ENCODE results near the gene ADCY6.

The ADCY6 gene

GRCh38 chr12:48782457-48783395 is 6.2 kb downstream of the ADCY6 start:
- DNase-seq = no peak

DNA sequence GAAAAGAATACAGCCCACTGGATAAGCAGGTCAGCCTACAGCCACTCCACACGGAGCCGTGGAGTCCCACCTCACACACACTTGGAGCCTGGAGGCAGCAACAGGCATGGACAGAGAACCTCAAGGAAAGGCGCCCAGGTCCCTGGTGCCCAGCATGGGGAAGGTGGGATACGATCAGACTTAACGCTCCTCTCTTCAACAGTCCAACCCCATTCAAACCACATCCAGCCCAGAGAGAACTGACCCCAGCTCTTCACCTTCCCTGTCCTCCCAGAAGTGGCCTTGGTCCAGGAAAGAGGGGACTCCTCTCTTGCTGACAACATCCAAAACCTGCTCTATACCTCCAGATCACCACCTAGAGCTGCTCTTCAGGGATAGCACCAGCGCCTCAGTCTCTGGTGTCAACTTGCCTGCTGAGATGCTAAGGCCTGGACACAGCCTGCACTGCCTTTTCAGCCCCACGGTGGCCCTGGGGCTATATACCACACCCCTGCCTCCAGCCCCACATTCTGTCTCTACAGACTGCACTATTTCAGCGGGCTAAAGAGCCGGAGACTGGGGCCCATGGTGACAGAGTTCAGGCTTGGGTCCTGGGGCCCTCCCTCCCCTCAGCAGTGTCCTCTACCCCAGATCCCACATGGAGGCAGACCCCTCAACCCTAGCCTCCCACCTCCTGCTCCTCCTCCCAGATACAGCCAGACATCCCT is 7.0 kb downstream of the ADCY6 start:
- no peak for DNase-seq

- no peak for DNase-seq
These were observed 8.4 kb downstream of the ADCY6 start for GRCh38 chr12:48780381-48781025.

GRCh38 chr12:48779869-48780268 is 9.0 kb downstream of the ADCY6 start:
- peak in 1 of 2 donors; percentile 35 for DNase-seq

- no peak for DNase-seq
These were observed 11.1 kb downstream of the ADCY6 start for GRCh38 chr12:48777501-48778400.

GRCh38 chr12:48776956-48777355 is 11.9 kb downstream of the ADCY6 start:
- DNase-seq = no peak

DNA sequence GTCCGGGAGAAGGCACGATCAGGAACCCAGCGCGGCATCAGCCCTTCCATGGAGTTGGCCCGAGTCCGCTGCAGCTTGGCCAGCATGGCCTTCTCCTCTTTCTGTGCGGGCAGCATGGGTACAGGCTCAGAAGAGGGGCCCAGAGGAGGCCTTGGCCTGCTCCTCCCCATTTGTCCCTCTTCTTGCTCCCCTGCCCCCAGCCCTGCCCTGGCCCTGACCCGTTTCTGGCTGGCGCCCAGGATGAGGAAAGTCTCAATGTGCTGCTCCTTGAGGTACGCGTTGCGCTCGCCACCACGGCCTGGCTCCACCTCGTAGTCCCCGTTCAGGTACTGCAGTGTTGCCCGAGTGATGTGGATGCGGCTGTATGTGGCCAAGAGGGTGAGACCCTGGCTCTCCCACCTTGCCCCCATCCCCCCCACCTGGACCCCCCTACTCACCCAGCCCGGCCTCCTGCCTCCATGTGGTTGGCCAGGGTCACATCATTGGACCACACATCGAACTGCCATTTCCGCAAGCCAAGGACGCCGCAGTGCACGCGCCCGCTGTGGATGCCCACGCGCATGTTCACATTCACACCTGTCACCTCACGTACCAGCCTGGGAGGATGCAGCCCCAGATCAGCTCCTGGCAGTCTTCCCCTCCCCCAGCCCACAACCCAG is 12.8 kb downstream of the ADCY6 start:
- no peak for DNase-seq

DNA sequence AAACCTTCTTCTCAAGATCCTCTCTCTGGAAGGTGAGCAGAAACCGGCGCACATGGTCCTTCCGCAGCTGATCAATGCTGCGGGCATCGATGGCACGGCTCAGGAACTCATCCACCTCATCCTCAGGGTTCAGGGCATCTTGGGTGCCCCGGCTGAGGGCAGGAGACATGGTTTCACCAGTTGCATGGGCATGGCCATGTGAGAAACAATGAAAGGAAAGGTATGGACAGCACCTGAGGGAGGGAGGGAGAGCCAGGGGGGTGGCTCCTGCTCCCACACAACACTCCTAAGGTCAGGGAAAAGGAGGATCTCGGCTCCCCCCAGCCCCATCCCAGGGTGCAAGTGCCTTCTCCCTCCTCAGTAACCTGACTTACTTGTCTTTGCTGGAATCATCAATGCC is 13.6 kb downstream of the ADCY6 start:
- DNase-seq = no peak

GRCh38 chr12:48774516-48774915 is 14.4 kb downstream of the ADCY6 start:
- no peak for DNase-seq

- no peak for DNase-seq
These were observed 15.2 kb downstream of the ADCY6 start for GRCh38 chr12:48773686-48774085.

GRCh38 chr12:48771588-48772112 is 17.2 kb downstream of the ADCY6 start:
- DNase-seq = no peak

GRCh38 chr12:48770756-48771155 is 18.1 kb downstream of the ADCY6 start:
- DNase-seq = no peak

DNA sequence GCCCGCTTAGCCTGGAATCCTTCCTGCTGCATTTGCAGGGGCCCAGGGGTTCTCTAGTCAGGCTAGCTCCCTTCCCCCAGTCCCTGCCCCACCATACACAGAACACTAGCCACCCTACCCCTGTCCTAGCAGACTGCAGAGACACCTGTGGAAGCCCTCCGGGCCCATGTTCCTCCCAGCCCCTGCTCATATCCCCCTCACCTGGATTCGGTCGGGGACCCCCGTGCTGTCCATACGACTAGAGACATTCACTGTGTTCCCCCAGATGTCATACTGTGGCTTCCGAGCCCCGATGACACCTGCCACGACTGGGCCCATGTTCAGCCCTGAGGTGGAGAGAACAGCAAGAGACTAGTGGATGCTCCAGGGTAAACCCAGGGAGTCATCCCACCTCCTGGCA is 20.2 kb downstream of the ADCY6 start:
- DNase-seq = no peak

DNA sequence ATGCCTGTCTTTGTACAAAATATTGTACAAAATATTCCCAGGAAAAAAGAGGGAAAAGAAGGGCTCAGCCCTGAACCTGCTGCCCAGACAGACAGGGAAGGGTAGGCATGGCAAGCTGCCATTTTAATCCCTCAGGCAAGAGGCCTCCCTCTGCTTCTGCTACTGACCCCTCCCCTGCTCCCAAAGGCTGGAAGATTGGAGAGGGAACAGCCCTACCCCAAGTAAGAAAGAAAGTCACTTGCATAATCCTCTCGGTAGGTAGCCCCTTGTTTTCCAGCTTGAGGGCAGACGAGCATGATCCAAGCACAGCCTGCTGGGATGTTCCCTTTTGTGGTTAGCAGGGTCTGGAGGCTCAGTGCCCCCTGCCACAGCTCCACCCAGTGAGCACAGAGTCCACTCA is 20.7 kb downstream of the ADCY6 start:
- DNase-seq = no peak

GRCh38 chr12:48767521-48767920 is 21.4 kb downstream of the ADCY6 start:
- no peak for DNase-seq

DNA sequence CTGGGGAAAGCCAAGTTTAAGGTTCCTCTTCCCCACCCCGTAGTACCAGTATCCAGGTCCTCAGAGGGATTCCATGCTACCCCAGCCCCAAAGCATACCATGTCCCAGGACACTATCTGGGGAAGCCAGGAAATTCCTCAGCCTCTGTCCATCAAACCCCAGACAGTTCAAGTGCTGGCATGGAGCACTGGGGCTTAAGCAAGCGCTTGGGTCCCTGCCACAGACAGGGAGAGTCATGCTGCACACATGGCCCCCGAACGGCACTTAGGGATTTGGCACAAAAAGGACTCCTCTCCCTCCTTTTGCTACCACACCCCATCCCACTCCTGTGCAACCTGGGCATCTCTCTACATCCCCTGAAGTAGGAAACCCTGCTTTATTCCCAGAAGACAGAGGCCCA is 21.8 kb downstream of the ADCY6 start:
- DNase-seq = no peak

DNA sequence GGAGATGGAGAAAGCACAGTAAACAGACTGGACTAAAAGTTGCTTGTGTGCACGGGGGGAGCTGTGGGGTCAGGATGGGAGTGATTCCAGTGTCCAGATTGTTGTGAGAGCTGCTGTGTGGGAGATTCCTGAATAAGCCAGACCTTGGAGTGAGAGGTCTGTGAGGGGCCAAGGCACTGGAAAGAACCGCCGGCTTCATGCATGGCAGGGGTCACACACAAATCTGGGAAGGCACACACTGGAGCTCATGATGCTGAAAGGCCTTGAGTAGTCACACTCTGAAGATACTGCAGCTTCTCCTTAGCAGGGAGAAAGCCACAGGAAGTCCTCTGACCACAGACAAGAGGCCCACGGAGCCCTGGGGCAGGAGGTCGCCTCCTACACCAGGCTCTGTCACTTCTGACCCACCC is 23.1 kb downstream of the ADCY6 start:
- peak; percentile 65 to 73 for DNase-seq

DNA sequence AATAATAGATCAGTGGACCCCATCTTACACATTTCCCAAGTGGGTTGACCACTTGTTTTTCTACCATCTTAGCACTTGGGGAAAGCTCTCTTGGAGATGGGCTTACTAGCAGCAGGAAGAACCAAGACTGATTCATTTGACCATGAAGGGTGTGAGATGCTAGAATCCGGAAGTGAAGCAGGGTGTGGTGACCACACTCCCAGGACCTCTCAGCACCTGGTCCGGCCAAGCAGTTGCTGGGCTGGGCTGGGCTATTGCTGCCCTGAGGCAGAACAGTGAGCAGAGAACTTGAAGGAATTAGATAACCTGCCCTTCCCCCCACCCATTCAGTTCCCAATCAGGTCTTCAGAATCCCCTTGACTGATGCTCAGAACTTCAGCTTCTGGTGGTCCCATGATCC is 24.4 kb downstream of the ADCY6 start:
- no peak for DNase-seq

- no peak for DNase-seq
These were observed 30.2 kb downstream of the ADCY6 start for GRCh38 chr12:48758737-48759136.

- no peak for DNase-seq
These were observed 30.7 kb downstream of the ADCY6 start for GRCh38 chr12:48758186-48758585.

GRCh38 chr12:48750769-48751356 is 38.0 kb downstream of the ADCY6 start:
- no peak for DNase-seq

All from inflammatory macrophage treated with lipopolysaccharide for 1 hour (primary cell).